Activated CD4-positive, alpha-beta T cell treated with anti-CD3 and anti-CD28 coated beads, Interleukin-2, amount 50 U/mL, for 1 hour (primary cell): ENCODE data around the gene ZNF425.
"Not testable (repeated sequence)": the region's sequence is repeated elsewhere in the genome, so short reads cannot be mapped to it uniquely, and the experiment has no call there.

Experiments used
- DNase-seq: peaks from one replicate; pipeline ENCODE4 v3.0.0-alpha.2; 2020

The ZNF425 gene, protein sequence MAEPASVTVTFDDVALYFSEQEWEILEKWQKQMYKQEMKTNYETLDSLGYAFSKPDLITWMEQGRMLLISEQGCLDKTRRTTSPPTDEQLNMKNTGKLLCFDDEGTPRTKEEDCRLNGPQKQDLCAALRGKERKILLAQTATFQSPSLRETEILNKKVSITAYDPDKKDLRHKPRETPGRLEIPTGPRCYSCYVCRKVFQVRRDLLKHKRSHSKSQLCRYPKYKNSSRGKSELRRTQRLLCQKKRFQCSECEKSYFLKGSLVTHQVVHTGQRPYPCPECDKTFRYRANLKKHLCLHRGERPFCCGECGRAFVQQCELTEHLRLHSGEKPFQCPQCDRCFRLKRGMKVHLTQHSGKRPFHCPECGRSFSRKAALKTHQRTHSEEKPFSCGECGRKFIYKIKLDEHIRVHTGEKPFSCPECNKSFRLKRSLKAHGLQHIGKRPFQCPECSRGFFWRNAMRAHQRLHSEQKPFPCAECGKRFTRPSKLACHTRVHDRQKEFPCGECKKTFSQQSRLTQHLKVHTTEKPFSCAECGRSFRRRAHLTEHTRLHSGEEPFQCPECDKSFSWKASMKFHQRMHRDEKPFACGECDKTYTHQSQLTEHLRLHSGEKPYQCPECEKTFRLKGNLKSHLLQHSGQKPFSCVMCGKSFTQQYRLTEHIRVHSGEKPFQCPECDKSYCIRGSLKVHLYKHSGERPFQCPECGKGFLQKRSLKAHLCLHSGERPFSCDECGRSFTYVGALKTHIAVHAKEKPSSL

GRCh38 chr7:149125863-149126661 is at the start of gene ZNF425:
Gene ZNF425, minus strand, starts transcription at chr7:149126324. Its CDS starts 111 bp downstream, at chr7:149126213.
- peak; percentile 93 for DNase-seq

- no peak for DNase-seq
These were observed 49.0 kb upstream of the ZNF425 start for GRCh38 chr7:149175150-149175549.

- no peak for DNase-seq
These were observed 46.4 kb upstream of the ZNF425 start for GRCh38 chr7:149172534-149172920.

- DNase-seq: no peak
These were observed 45.9 kb upstream of the ZNF425 start for GRCh38 chr7:149171892-149172533.

DNA sequence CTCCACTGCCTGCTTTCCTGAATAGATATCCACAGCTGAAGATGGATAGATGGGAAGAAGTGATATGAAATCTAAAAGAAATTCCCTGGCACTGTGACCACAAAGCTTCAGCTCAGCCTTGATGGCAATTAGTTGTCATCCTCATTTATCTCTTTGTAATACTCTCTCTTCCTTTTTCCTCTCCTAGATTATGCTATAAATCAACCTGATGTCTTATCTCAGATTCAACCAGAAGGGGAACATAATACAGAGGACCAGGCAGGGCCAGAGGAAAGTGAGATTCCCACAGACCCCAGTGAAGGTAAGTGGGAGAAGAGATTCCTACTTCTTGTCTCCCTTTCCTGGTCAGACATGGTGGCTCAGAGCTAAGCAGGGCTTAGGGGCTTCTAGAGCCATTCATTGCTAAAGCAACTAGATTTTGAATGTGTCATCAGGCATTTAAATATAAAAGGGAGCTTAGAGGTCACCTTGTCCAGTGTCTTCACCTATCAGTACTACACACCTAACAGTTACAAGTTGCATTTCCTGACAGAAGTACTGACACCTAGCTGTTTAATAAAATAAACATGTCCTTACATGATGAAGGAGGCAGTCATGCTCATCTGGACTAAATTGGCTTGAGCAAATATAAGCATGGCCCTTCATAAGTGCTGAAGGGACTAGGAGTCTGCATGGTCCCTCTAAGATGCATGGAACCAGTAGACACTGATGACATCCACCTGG is 40.7 kb upstream of the ZNF425 start:
- no peak for DNase-seq

DNA sequence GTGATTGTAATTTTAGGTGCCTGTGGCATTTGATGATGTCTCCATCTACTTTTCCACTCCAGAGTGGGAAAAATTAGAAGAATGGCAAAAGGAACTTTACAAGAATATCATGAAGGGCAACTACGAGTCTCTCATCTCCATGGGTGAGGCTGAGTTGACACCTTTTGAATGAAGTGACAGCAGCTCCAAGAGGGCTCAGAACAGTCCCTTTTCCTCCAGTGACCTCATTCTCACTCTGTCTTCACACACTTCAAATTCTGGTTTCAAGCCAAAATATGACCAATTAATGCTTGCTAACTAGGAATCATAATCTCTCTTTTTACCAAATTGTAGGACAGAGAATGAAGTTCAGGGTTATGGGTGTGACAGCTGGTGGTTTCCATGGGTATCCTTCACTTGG is 40.0 kb upstream of the ZNF425 start:
- no peak for DNase-seq

- DNase-seq: no peak
These were observed 35.2 kb upstream of the ZNF425 start for GRCh38 chr7:149161241-149161848.

DNA sequence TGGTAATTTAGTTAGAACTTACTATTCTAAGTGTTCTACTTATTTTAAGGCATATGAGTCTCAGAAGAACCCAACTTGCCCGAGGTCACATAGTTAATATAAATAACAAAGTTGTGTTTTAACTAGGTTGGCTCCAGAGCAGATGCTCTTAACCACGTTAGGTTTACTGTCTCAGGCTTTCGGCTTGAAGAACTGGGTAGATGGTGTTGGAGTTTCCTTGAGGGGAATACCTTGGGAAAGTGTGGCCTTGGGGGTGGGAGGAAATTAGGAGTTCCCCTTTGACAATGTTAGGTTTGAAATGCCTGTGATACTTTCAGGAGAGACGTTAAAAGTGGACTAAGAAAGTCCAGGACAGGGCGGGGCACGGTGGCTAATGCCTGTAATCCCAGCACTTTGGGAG is 30.8 kb upstream of the ZNF425 start:
- DNase-seq: no peak

GRCh38 chr7:149154056-149154455 is 27.9 kb upstream of the ZNF425 start:
- DNase-seq: no peak

DNA sequence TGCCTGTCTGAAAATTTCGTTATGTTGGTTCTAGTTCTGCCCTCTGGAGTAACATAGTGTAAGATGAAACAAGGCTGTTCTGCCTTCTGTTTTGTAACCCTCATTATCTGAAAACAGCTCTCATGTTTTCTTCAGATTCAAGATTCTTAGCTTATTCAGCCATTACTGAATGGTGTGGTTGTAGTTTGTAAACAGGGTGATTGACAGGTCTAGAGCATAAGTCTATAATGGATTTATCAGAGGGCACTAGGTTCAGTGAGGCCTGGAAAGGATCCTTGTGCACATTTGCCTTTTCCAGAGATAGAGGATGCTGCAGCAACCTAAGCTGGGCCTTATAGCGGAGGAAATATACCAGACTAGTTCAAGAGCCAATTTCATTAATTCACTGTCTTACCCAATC is 27.2 kb upstream of the ZNF425 start:
- DNase-seq: no peak

DNA sequence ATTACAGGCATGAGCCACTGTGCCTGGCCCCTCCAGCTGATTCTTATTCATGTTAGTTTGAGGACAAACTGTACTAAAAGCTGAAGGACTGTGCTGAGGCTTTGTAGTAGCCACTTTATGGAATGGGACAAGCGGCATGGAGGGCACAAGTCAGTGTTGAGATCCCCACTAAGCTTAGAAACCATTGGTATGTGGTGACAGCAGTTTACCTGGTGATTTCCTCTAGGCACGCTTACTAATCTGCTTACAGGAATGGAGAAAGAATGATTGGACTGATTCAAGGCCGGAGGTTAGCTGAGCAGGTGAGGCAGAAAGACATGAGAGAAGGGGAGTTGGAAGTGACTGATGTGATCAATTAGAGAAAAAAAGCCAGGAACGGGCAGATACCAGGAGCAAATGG is 24.9 kb upstream of the ZNF425 start:
- DNase-seq: no peak

DNA sequence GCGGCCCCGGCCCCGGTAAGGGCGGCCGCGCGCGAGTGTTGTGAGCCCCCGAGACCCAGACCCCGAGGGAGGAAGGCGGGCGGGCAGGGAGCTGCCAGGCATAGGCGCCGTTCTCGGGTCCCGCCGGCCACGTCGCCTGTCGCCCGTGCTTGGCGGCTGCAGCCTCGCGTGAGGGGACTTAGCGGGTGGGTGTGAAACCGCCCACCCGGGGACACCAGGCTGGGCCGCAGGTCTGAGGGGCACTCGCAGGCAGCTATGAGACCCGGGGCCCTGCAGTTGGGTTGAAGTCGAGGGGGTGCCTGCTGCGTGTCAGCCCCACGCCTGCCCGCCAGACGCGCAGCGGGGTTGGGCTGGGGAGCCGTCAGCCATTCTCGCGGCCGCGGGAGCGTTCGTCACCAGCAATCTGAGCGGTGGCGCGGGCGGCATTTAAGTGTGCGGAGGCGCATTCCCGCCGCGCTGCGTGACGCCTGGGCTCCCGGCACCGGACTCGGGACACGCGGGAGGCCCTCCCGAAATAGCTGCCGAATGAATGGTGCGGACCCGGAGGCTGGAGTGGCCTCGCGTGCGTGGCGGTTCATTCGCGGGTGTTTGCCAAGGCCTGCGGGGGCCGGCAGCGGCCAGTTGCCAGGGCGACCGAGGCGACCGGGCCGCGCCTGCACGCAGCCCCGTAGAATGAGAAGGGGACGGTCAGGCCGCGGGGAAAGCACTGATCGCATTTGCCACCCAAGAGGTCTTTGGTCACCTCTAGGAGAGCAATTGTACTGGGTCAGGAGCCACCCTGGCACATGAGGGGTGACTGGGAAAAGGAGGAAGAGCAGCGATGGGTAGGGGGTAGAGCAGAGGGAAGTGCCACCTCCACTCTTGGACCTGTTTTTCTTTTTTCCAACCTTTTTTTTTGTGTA is 21.9 kb upstream of the ZNF425 start:
- peak; percentile 65 for DNase-seq

- peak; percentile 78 for DNase-seq
These were observed 21.1 kb upstream of the ZNF425 start, which contains the start of gene ZNF398 for GRCh38 chr7:149147072-149147751. Gene ZNF398, plus strand, starts transcription at chr7:149147453. Its CDS starts 290 bp downstream, at chr7:149147743.

GRCh38 chr7:149145031-149145845 is 19.1 kb upstream of the ZNF425 start:
- DNase-seq: no peak

DNA sequence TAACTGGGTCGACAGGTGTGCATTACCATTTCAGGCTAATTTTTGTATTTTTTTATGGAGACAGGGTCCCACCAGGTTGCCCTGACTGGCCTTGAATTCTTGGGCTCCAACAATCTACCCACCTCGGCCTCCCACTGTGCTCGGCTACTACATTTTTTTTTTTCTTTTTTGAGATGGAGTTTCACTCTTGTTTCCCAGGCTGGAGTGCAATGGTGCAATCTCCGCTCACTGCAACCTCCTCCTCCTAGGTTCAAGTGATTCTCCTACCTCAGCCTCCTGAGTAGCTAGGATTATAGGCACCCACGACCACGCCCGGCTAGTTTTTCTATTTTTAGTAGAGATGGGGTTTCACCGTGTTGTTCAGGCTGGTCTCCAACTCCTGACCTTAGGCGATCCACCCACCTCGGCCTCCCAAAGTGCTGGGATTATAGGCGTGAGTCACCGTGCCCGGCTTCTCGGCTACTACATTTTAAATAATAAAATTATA is 18.4 kb upstream of the ZNF425 start:
- not testable (repeated sequence) for DNase-seq

GRCh38 chr7:149141893-149142292 is 15.8 kb upstream of the ZNF425 start:
- DNase-seq: no peak

DNA sequence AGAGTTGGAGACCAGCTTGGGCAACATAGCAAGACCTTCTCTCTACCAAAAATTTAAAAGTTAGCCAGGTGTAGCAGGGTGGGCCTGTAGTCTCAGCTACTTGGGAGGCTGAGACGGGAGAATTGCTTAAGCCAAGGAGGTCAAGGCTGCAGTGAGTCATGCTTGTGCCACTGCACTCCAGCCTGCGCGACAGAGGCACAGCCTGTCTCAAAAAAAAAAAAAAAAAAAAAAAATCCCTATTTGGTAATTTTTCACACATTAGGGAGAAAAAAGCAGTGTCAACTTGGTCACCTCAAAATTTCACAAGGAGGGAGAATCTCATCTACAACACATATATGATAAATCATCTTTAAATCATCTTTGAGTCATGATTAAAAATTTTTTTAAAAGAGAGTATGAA is 14.7 kb upstream of the ZNF425 start:
- no peak for DNase-seq

GRCh38 chr7:149136118-149136517 is 10.0 kb upstream of the ZNF425 start:
- no peak for DNase-seq
